Stimulated activated CD4-positive, alpha-beta T cell treated with anti-CD3 and anti-CD28 coated beads, Interleukin-2, amount 100 ng/mL, for 48 hours (primary cell): ENCODE measurements around the gene XIRP2.
"Not testable (repeated sequence)": the region's sequence is repeated elsewhere in the genome, so short reads cannot be mapped to it uniquely, and the experiment has no call there.

Source experiments
- DNase-seq, 2 donors: peaks; one replicate each; pipeline ENCODE4 v3.0.0-alpha.2; 2020

XIRP2 gene

DNA sequence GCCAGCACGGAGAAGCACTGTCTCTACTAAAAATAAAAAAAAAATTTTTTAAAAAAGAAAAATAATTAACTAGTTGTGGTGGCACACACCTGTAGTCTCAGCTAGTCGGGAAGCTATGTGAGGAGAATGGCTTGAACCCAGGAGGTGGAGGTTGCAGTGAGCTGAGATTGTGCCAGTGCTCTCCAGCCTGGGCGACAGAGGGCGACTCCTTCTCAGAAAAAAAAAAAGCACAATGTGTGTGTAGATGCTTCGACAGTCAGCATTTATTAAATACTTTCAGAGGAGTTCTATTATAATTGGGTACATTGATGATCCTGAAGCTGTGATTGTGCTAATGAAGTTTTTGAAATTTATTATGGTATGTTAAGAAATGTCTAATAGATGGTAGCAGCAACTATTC lies 46.5 kb downstream of the XIRP2 start:
- no peak for DNase-seq

DNA sequence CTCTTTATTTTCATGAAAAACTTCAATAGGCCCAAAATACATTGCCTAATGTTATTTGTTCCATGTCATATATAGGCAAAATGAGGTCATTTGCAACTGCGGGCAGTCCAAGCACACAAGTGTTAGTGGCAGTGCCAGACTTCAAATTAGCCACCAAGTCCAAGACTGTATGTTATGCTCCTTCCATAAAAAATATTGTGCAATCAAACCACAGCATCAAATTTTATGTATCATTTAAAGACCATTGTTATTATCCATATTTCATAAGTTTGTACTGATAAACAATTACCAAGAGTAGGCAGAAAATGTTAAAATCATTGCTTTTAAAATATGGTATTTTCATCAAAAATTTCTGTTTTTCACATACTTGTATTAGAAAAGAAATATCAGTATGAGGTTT lies 54.1 kb downstream of the XIRP2 start:
- no peak for DNase-seq

DNA sequence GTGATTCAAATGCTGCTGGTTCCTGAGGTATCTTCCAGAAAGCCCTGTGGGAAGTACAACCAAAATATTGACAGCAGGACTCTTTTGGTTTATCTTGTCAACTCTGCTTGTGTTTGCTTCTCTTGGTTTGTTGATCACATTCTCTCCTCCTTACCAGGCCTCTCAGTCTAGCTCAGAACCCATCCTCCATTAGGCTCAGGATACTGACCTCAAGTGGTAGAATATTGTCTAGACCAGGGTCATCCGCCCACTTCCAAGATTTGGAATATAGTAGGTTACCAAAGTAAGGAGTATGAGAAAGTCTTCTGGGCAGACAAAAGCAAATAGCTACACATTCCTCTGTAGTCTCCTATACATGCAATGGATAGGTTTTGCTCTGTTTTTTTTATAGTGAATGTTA lies 56.6 kb downstream of the XIRP2 start:
- no peak for DNase-seq

DNA sequence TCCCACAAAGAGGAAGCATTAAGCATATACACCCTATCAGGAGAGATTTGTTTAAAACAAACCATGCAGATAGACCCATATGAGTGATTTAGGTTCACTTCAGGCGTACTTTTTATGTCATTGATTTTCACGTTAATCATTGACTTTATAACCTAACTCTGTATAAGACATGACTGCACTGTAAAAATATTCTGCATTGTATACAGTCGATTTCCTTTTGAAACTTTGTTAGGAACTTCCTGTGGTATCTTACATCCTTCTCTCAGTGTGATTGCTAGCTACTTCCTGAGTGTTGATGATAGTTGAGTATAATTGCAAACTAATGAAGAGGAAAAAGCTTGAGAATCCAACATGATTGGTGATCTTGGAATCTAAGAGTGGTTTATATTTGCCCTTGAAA lies 69.4 kb downstream of the XIRP2 start:
- DNase-seq: no peak

DNA sequence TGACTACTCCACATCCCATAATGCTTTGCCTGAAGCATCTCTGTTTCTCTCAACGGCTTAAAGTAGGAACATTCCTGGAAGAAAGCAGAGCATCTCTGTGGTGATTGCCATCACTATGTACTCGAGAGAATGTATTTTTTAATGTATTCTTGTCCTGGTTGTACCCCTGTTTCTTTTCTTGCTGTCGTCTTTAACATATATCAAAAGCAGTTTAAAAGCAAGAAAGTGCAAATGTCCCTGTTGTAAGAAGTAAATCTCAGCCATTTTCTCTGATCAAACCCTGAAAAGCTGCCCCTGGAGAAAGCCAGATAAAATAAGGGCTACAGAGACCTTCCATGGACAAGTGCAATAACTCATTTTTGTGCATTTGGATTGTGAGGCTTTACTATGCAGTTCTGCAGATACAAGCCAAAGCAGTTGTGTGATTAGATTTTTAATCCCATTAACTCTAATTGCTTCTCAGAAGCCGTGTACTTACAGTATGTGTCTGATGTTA lies 70.8 kb downstream of the XIRP2 start:
- DNase-seq: no peak

DNA sequence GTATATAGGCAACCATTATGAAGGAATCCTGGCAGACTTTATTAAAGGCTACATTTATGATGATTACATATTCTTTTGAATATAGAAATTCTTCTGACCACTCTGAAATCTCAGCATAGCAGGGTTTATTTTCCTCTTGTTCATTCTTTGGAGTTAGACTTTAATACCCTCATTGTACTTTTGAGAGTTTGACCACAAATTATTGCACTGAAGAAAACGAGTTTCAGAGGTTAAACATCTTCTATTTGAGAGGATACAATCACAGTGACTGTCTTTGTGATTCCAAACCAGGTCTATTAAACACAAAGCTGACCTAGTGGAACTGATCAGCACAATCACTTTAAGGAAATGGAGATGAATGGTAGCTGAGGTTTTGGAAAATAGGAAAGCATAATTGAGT lies 71.3 kb downstream of the XIRP2 start:
- DNase-seq: no peak

DNA sequence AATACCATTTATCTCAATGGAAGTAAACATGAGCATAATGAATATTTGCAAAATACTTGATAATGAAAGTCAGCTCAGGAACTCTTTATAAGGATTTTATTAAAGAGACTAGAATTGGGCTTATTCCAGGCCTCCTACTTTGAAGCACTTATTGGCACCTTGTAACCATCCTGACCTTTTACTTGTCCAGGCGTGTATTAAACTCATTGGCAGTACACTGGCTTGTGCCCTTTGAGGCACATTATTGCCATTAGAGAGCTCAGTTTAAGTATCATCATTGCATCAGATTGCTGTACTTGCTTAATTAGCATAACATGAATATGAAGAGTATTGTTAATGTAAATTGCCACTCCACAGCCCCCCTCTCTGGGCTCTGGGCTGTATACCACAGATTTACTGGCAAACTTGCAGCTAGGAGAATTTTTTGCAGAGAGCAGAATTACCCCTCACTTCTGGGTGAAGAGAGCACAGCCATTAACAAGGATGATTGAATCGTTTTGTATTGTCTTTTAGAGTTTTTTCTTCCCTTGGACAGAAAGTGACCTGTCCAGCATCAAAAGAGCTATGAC lies 72.5 kb downstream of the XIRP2 start:
- no peak for DNase-seq

DNA sequence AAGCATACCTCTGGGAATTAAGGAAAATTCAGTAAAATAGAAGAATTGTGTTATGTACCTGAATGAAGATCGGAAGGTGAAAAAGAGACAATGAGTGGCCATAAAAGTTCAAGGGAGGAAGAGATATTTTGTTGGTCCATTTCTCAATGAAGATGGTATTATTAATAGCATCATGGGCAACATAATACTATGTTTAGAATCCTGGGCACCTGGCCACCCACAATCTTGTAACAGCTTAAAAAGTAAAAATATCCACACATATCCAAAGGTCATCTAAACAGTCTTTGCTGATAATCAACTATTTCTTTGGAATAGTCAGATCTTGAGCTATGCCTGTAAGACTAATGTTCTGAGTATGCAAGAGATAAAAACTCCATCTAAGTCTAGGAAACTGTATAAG lies 73.7 kb downstream of the XIRP2 start:
- DNase-seq: no peak

DNA sequence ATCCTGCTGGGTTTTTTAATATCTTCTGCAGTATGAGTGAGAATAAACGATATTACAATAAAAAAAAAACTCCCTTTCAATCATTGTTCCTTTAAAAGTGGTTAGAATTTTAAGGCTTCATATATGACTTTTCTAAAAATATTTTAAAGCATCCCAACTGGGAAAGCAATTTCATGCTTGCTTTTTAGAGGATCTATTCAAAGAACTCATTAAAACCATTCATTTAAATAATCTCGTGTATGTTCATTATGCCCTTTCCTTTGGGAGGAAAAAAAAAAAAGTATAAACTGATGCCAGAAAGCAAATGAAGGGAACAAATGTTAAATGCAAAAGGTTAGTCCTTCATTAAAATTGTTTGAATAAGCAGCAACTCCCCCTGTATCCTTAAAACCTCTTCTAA lies 81.2 kb downstream of the XIRP2 start:
- DNase-seq: no peak

DNA sequence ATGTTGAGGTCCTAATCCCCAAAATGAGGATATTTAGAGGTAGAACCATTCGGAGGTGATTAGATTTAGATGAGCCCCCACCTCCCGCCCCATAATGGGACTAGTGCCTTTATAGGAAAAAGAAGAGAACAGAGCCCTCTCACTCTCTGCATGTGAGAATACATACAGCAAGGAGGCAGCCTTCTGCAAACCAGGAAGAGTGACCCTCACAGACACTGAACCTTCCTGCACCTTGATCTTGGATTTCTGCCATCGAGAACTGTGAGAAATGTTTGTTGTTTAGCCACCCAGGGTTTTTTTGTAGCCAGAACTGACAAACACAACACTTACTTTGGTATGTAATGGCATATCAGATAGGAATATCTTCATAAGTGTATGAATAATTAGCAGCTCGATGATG lies 83.7 kb downstream of the XIRP2 start:
- DNase-seq: no peak

DNA sequence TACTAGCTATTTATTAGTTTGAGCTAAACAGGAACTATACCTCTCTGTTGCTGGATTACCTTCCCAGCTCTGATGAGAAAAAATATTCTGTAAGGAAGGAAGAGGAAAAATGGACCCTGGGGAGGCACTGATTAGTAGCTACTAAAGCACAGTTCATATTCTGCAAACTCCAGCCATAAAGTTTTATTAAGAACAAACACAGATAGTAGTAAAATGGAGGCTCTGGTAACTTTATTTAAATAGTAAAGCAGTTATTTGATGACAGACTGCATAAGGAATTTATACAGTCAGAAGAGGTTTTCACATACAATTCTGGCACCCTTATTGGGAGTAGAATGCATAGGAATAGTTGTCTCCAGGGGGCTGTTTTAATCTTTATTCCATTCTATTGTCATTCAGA lies 84.1 kb downstream of the XIRP2 start:
- DNase-seq: no peak

DNA sequence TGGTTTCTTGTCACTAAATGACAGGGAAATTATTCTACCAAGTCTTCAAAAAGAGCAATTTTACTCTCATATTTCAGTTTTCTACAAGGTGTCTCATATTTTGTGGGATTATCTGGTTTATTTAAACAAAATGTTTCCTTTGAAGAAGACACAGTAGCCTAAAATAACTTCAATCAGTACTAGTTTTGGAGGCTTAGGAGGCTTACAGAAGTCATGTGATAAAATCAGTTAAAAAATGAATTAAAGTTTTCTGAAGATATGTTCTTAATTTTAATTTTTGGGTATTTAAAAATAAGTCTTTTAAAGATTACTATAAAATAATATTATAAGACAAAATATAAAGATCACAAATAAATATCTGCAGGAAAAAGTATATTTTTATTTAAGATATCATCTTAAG lies 95.9 kb downstream of the XIRP2 start:
- no peak for DNase-seq

DNA sequence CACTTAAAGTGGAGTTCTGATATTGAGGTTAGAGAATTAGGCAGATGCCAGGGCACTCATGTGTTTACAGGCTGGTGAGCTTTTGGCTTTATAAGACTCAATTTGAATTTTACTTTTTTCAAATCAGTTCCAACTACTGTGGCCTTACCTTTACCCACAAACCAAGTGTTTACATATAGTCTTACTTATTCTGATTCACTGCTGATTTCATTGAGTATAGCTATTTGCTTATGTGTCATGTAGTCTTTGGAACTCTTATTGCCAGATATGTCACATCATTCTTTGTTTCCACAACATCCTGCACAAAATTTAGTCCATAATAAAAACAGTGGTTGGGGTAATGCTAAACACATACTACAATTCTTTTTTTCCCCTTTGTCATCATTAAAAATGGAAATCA lies 96.5 kb downstream of the XIRP2 start:
- DNase-seq: no peak

DNA sequence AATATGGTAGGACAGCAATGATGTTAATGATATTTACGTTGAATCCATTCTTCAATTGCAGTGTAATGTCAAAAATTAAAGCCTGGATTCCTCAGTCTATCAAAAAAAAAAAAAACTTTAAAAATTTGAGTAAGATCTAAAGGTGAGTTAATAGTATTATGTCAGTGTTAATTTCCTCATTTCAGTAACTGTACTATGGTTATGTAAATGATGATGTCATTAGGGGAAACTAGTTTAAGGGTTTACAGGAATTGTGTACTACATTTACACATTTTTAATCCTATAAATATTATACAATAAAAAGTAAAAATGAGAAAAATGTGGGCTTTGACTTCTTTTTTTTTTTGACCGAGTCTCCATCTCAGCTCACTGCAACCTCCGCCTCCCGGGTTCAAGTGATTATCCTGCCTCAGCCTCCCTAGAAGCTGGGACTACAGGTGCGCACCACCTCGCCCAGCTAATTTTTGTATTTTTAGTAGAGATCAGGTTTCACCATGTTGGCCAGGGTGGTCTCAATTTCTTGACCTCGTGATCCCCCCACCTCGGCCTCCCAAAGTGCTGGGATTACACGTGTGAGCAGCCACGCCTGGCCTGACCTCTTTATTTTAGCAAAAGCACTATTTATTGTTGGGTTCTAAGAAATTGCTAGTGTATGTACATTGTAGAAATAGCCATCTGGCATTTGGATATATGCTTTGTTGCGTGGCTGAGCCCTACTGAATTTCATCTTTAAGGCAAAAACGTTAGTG lies 106.5 kb downstream of the XIRP2 start:
- DNase-seq: no peak

DNA sequence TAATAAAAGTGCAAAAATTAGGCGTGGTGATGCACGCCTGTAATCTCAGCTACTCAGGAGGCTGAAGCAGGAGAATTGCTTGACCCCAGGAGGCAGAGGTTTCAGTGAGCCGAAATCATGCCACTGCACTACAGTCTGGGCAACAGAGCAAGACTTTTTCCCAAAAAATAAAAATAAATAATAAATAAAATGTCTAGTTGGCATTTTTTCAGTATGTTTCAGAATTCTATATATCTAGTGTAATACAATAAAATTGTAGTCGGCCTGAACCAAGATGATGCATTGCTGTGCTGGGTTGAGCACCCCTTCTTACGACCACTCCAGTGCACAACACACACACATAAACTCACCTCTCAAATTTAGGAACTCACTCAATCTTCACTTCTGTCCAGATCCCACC lies 108.2 kb downstream of the XIRP2 start:
- DNase-seq: no peak

DNA sequence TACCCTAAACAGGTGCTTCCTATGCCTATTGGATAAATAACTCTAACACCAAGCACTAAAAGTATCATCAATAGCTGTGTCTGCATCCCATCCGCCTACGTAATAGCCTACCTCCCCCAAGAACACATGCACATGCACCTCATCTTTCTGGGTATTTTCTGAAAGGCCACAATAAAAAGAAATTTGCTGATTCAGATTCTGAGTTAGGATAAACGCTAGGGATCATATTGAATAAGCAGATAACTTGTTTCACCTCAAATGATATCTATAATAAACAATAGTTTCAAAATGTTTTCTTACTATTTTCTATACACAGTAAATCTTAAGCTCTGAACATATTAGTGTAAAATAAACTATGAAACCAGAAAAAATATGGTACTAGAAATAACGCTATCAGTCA lies 112.9 kb downstream of the XIRP2 start:
- no peak for DNase-seq

DNA sequence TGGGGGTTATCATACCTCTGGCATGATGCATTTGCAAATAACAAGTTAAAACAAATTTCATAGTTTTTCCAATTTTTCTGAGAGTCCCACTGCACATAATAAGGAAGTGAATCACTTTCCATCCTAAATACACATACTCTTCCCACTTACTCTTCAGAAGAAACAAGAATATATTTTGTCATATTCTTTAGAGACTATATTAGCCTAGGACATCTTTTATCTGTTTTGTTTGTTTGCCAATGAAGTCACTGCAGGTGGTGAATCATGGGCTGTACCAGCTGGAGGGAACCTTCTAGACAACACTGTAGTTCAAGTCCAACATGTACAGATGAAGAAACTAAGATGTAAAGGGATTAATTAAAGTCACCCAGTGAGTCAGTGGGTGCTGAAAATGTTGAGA lies 116.8 kb downstream of the XIRP2 start:
- no peak for DNase-seq

DNA sequence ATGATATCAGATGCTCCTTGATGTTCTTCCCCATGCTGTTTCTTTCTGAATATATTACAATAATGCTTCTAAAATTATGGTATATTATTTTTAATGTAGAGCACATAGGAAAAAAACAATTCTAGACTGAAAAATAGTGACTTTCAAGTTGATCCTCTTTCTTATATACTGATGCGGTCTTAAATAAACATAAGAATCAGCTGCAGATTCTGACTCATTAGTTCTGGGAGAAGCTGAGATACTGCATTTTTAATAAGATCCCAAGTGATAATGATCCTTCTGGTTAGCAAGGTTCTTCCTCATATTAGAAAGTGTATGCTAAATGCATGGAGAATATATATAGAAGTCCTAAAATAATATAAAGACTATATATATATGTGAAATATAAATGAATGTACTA lies 124.9 kb downstream of the XIRP2 start:
- DNase-seq: no peak

DNA sequence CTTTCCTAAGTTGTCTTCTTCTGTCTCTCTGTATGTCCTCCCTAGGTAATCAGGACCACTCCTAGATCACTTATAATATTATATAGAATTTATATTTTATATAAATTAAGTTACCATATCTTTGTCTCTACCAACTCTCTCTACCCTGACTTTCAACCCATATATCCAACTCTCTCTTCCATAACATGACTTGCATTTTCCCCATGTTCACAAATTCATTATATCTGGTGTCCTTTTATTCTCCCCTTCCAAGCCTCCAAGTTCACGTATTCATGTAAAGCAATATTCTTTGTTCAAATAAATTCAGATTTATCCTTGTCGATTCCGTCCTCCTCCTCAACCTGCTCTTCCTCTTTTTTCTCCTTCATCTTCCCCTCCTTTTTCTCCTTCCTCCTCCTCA lies 127.5 kb downstream of the XIRP2 start:
- DNase-seq: no peak

DNA sequence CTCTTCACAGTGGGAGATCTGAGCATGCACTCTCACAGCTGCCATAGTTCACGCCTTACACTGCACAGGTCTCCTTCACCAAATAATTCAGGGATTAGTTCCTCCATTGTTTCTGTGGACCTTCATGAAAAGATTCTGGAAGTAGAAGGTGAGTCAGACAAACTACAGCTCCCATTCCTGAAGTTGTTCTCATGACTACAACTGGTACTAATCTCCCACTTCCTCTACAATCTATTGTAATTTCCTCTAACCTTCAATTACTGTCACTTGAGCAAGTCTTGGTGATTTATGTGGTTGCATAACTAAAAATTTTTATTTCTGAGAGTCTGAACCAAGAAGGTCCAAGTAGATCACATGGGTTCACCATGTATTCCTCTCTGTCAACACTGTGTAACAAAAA lies 128.7 kb downstream of the XIRP2 start:
- DNase-seq: no peak

DNA sequence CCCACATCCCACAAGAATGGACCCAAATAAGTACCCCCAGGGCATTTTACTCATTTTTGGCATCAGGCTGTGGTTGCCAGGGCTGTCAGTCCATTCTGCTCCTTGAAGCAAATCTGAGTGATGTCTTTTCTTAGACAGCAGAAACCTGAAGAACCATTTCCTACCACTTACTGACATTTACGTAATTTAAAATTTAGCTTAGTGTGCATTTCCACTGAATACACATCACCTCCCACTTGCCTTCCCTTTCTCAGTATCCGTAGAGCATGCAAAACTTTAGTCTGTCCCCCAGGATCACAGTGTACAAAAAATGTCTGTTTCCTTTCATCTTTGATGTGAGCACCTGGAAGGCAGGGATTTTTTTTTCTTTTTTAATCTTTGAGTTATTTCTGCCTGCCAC lies 130.3 kb downstream of the XIRP2 start:
- no peak for DNase-seq

DNA sequence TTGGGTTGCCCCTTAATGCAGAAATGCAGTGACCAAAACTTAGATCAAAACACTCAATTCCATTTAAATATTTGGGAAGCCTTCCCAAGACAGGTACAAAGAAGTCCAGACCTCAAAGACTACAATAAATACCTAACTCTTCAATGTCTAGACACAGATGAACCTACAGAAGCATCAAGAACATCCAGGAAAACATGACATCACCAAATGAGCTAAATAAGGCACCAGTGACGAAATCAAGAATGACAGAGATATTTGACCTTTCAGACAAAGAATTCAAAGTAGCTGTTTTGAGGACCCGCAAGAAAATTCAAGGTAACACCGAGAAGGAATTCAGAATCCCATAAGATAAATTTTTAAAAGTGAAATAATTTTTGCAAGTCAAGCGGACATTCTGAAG lies 140.2 kb downstream of the XIRP2 start:
- DNase-seq: no peak

DNA sequence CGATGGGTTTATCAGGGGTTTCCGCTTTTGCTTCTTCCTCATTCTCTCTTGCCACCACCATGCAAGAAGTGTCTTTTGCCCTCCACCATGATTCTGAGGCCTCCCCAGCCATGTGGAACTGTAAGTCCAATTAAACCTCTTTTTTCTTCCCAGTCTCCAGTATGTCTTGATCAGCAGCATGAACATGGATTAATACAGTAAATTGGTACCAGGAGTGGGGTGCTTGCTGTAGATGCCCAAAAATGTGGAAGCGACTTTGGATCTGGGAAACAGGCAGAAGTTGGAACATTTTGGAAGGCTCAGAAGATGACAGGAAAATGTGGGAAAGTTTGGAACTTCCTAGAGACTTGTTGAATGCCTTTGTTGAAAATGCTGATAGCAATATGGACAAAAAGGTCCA lies 146.7 kb downstream of the XIRP2 start:
- DNase-seq: not testable (repeated sequence)

DNA sequence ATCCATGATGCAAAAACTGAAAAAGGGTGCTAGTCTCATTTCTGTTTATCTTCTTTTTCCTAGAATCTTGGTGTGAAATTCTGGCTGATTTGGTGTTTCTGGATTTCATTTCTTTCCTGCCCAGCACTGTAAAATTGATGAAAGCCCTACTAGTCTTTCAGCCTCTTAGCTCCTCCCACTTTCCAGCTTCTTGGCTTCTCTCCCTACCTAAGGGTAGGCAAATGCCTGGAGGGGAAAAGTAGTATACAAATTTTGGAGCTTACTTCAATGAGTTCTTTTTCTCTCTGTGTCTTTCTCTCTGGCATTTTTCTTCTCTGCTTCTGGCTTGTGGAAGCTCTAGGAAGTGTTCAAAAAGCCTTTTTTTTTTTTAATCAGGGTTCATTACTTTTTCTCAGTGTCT lies 160.5 kb downstream of the XIRP2 start:
- DNase-seq: no peak

DNA sequence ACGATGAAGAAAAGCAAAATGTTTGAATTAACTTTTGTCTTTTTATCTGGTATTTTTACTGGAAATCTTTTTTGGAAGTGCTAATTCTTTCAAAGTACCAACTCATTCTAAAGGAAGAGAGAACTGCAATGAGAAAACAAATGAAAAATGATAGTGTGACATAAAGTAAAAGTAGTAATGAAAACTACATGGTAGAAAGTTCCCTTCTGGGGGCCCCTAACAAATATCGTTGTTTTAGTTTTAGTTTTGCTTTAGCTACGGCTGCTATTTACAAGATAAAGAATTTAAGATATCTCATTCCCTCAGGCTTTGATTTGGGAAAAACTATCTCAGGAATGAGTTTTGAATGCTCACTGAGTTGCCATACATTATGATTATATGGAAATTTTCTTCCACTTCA lies 161.4 kb downstream of the XIRP2 start:
- no peak for DNase-seq
